GM12878 (cell line): ENCODE data around the gene ZNF629. TPM values are rescaled to one million over a fixed set of nuclear protein-coding genes. Genes with fewer than 3 reads are reported as not detected.

Experiments
- polyA plus RNA-seq, 11 experiments: library from polyadenylated mRNA; depleted of rRNA in 4 of 11; unstranded in 6 of 11; stranded (reverse) in 5 of 11; fragments of >200 nt; fragmentation: Nextera tagmentation in 4 of 11; fragmentation: Illumina TruSeq in 1 of 11; extraction: Ambion mirVana in 4 of 11; extraction: Trizol in 1 of 11; gene quantifications; 1 replicate in 1 of 11; 2 replicates in 10 of 11; pipeline versions ENCODE4 v1.2.1 to v1.2.3, GENCODE V29; 2011 to 2016; ENCODE audit warnings: inconsistent platforms in 2 of 11, missing spikeins in 2 of 11, low read depth in 1 of 11
- small RNA-seq: library from RNA; depleted of rRNA; stranded (forward); fragments of <200 nt; gene quantifications from one replicate; pipeline ENCODE3, GENCODE V24; 2014
- total RNA-seq, 4 experiments: library from RNA; depleted of rRNA in 3 of 4; stranded (reverse); fragments of >200 nt in 3 of 4; fragmentation: Illumina TruSeq in 1 of 4; extraction: Trizol in 1 of 4; gene quantifications; 2 replicates each; pipeline versions ENCODE4 v1.2.1 to v1.2.3, GENCODE V29; 2013 to 2021

ZNF629 gene
- total and polyA plus RNA-seq, 10 of the 15 experiments (the other 5 are each of a cell fraction or from before 2014, with no cell fraction given): 0.02 to 0.69 (median 0.40) TPM

Small RNA genes lying within 50 kb of the gene (small RNA-seq; reads per million reads assigned to genes)
- not detected for gene RF00017

Other genes with a start within 250 kb of the ZNF629 start
Only the 7 nearest of the 18 such genes appear.
- 19.0 and 23.7 TPM in 2 replicates for gene FBRS, start 128.8 kb downstream of the ZNF629 start, total RNA-seq (2014; rRNA removed)
- gene FBRS, start 128.8 kb downstream of the ZNF629 start, total RNA-seq (2014; rRNA removed; fragmentation: Illumina TruSeq; extraction: Trizol): 13.5 and 15.7 TPM in 2 replicates
- 82.5 and 87.6 TPM in 2 replicates for gene FBRS, start 128.8 kb downstream of the ZNF629 start, total RNA-seq (2021)
- gene FBRS, start 128.8 kb downstream of the ZNF629 start, polyA plus RNA-seq (2011; rRNA removed): 8.1 and 13.6 TPM in 2 replicates
- gene FBRS, start 128.8 kb downstream of the ZNF629 start, polyA plus RNA-seq (2014; fragmentation: Illumina TruSeq; extraction: Trizol): 17.0 and 28.4 TPM in 2 replicates
- under 1 TPM; 0.45 to 0.95 TPM for gene FBRS, start 128.8 kb downstream of the ZNF629 start, polyA plus RNA-seq (2014; fragmentation: Nextera tagmentation; extraction: Ambion mirVana)
- 41.1 and 52.4 TPM in 2 replicates for gene FBRS, start 128.8 kb downstream of the ZNF629 start, polyA plus RNA-seq (2014; rRNA removed)
- gene FBRS, start 128.8 kb downstream of the ZNF629 start, polyA plus RNA-seq (2016; fragmentation: Nextera tagmentation; extraction: Ambion mirVana): 1 to 10 TPM; 5.9 to 6.7 TPM
- 12.0 and 12.8 TPM in 2 replicates for gene SRCAP, start 88.0 kb downstream of the ZNF629 start, total RNA-seq (2014; rRNA removed)
- 3.3 and 4.0 TPM in 2 replicates for gene SRCAP, start 88.0 kb downstream of the ZNF629 start, total RNA-seq (2014; rRNA removed; fragmentation: Illumina TruSeq; extraction: Trizol)
- gene SRCAP, start 88.0 kb downstream of the ZNF629 start, total RNA-seq (2021): 48.1 and 58.4 TPM in 2 replicates
- 1.7 and 2.6 TPM in 2 replicates for gene SRCAP, start 88.0 kb downstream of the ZNF629 start, polyA plus RNA-seq (2011; rRNA removed)
- 7.1 and 11.2 TPM in 2 replicates for gene SRCAP, start 88.0 kb downstream of the ZNF629 start, polyA plus RNA-seq (2014; fragmentation: Illumina TruSeq; extraction: Trizol)
- under 1 TPM; 0.24 to 0.31 TPM for gene SRCAP, start 88.0 kb downstream of the ZNF629 start, polyA plus RNA-seq (2014; fragmentation: Nextera tagmentation; extraction: Ambion mirVana)
- 12.5 and 22.3 TPM in 2 replicates for gene SRCAP, start 88.0 kb downstream of the ZNF629 start, polyA plus RNA-seq (2014; rRNA removed)
- 10 to 100 TPM; 35.7 to 45.8 TPM for gene SRCAP, start 88.0 kb downstream of the ZNF629 start, polyA plus RNA-seq (2016; fragmentation: Nextera tagmentation; extraction: Ambion mirVana)
- gene PHKG2, start 38.8 kb downstream of the ZNF629 start, total RNA-seq (2014; rRNA removed): 41.8 and 43.9 TPM in 2 replicates
- gene PHKG2, start 38.8 kb downstream of the ZNF629 start, total RNA-seq (2014; rRNA removed; fragmentation: Illumina TruSeq; extraction: Trizol): 18.3 and 19.7 TPM in 2 replicates
- gene PHKG2, start 38.8 kb downstream of the ZNF629 start, total RNA-seq (2021): 35.8 and 38.0 TPM in 2 replicates
- gene PHKG2, start 38.8 kb downstream of the ZNF629 start, polyA plus RNA-seq (2011; rRNA removed): 26.6 and 36.1 TPM in 2 replicates
- gene PHKG2, start 38.8 kb downstream of the ZNF629 start, polyA plus RNA-seq (2014; fragmentation: Illumina TruSeq; extraction: Trizol): 26.0 and 36.4 TPM in 2 replicates
- 1 to 10 TPM; 5.2 to 8.8 TPM for gene PHKG2, start 38.8 kb downstream of the ZNF629 start, polyA plus RNA-seq (2014; fragmentation: Nextera tagmentation; extraction: Ambion mirVana)
- 47.4 and 54.2 TPM in 2 replicates for gene PHKG2, start 38.8 kb downstream of the ZNF629 start, polyA plus RNA-seq (2014; rRNA removed)
- gene PHKG2, start 38.8 kb downstream of the ZNF629 start, polyA plus RNA-seq (2016; fragmentation: Nextera tagmentation; extraction: Ambion mirVana): 10 to 100 TPM; 47.3 to 50.1 TPM
- gene CFAP119, start 25.1 kb downstream of the ZNF629 start, total RNA-seq (2014; rRNA removed): 4.3 and 6.2 TPM in 2 replicates
- 2.2 and 4.2 TPM in 2 replicates for gene CFAP119, start 25.1 kb downstream of the ZNF629 start, total RNA-seq (2014; rRNA removed; fragmentation: Illumina TruSeq; extraction: Trizol)
- 5.8 and 7.3 TPM in 2 replicates for gene CFAP119, start 25.1 kb downstream of the ZNF629 start, total RNA-seq (2021)
- 3.4 and 3.6 TPM in 2 replicates for gene CFAP119, start 25.1 kb downstream of the ZNF629 start, polyA plus RNA-seq (2011; rRNA removed)
- gene CFAP119, start 25.1 kb downstream of the ZNF629 start, polyA plus RNA-seq (2014; fragmentation: Illumina TruSeq; extraction: Trizol): 0.52 and 4.2 TPM in 2 replicates
- gene CFAP119, start 25.1 kb downstream of the ZNF629 start, polyA plus RNA-seq (2014; fragmentation: Nextera tagmentation; extraction: Ambion mirVana): 1 to 10 TPM; 3.2 to 3.9 TPM
- 9.4 and 12.9 TPM in 2 replicates for gene CFAP119, start 25.1 kb downstream of the ZNF629 start, polyA plus RNA-seq (2014; rRNA removed)
- 1 to 10 TPM; 6.7 to 8.7 TPM for gene CFAP119, start 25.1 kb downstream of the ZNF629 start, polyA plus RNA-seq (2016; fragmentation: Nextera tagmentation; extraction: Ambion mirVana)
- gene RNF40, start 24.9 kb downstream of the ZNF629 start, total RNA-seq (2014; rRNA removed): 59.0 and 61.7 TPM in 2 replicates
- gene RNF40, start 24.9 kb downstream of the ZNF629 start, total RNA-seq (2014; rRNA removed; fragmentation: Illumina TruSeq; extraction: Trizol): 32.7 and 40.7 TPM in 2 replicates
- 76.8 and 84.7 TPM in 2 replicates for gene RNF40, start 24.9 kb downstream of the ZNF629 start, total RNA-seq (2021)
- gene RNF40, start 24.9 kb downstream of the ZNF629 start, polyA plus RNA-seq (2011; rRNA removed): 38.0 and 64.5 TPM in 2 replicates
- gene RNF40, start 24.9 kb downstream of the ZNF629 start, polyA plus RNA-seq (2014; fragmentation: Illumina TruSeq; extraction: Trizol): 55.1 and 57.7 TPM in 2 replicates
- gene RNF40, start 24.9 kb downstream of the ZNF629 start, polyA plus RNA-seq (2014; fragmentation: Nextera tagmentation; extraction: Ambion mirVana): 1 to 10 TPM; 3.7 to 8.0 TPM
- gene RNF40, start 24.9 kb downstream of the ZNF629 start, polyA plus RNA-seq (2014; rRNA removed): 43.2 and 55.6 TPM in 2 replicates
- gene RNF40, start 24.9 kb downstream of the ZNF629 start, polyA plus RNA-seq (2016; fragmentation: Nextera tagmentation; extraction: Ambion mirVana): 10 to 100 TPM; 93.2 to 97.6 TPM
- gene BCL7C, start 106.9 kb upstream of the ZNF629 start, total RNA-seq (2014; rRNA removed): 21.7 and 30.5 TPM in 2 replicates
- 9.0 and 12.0 TPM in 2 replicates for gene BCL7C, start 106.9 kb upstream of the ZNF629 start, total RNA-seq (2014; rRNA removed; fragmentation: Illumina TruSeq; extraction: Trizol)
- 20.2 and 20.3 TPM in 2 replicates for gene BCL7C, start 106.9 kb upstream of the ZNF629 start, total RNA-seq (2021)
- 10.5 and 15.3 TPM in 2 replicates for gene BCL7C, start 106.9 kb upstream of the ZNF629 start, polyA plus RNA-seq (2011; rRNA removed)
- 2.6 and 8.5 TPM in 2 replicates for gene BCL7C, start 106.9 kb upstream of the ZNF629 start, polyA plus RNA-seq (2014; fragmentation: Illumina TruSeq; extraction: Trizol)
- 1 to 10 TPM; 1.1 to 2.1 TPM for gene BCL7C, start 106.9 kb upstream of the ZNF629 start, polyA plus RNA-seq (2014; fragmentation: Nextera tagmentation; extraction: Ambion mirVana)
- 28.1 and 37.3 TPM in 2 replicates for gene BCL7C, start 106.9 kb upstream of the ZNF629 start, polyA plus RNA-seq (2014; rRNA removed)
- 10 to 100 TPM in 1 of 2 experiments, 1 to 10 TPM in 1; 9.7 to 26.6 TPM for gene BCL7C, start 106.9 kb upstream of the ZNF629 start, polyA plus RNA-seq (2016; fragmentation: Nextera tagmentation; extraction: Ambion mirVana)
- gene CTF1, start 109.4 kb upstream of the ZNF629 start, total RNA-seq (2014; rRNA removed): 0.05 and 0.11 TPM in 2 replicates
- gene CTF1, start 109.4 kb upstream of the ZNF629 start, total RNA-seq (2014; rRNA removed; fragmentation: Illumina TruSeq; extraction: Trizol): 0.09 and 0.14 TPM in 2 replicates
- 0.45 and 0.46 TPM in 2 replicates for gene CTF1, start 109.4 kb upstream of the ZNF629 start, total RNA-seq (2021)
- gene CTF1, start 109.4 kb upstream of the ZNF629 start, polyA plus RNA-seq (2011; rRNA removed): 0.11 TPM in 1 of 2 replicates, not detected in the other
- gene CTF1, start 109.4 kb upstream of the ZNF629 start, polyA plus RNA-seq (2014; fragmentation: Illumina TruSeq; extraction: Trizol): 0.16 TPM in 1 of 2 replicates, not detected in the other
- under 1 TPM in 1 of 2 experiments, not detected in 1; 0.04 TPM for gene CTF1, start 109.4 kb upstream of the ZNF629 start, polyA plus RNA-seq (2014; fragmentation: Nextera tagmentation; extraction: Ambion mirVana)
- gene CTF1, start 109.4 kb upstream of the ZNF629 start, polyA plus RNA-seq (2014; rRNA removed): 0.22 and 0.34 TPM in 2 replicates
- gene CTF1, start 109.4 kb upstream of the ZNF629 start, polyA plus RNA-seq (2016; fragmentation: Nextera tagmentation; extraction: Ambion mirVana): not detected